ENCODE data around the gene SLC25A39.

GRCh38 chr17:44351961-44352827 lies 27.6 kb upstream of the SLC25A39 start:
- TF ChIP-seq CTCF (IDR thresholded peaks at IDR 0.05) (no peak), POLR2AphosphoS5 (IDR thresholded peaks at IDR 0.05) (no peak)
